Measurements from ENCODE around the gene ALX4.

DNA sequence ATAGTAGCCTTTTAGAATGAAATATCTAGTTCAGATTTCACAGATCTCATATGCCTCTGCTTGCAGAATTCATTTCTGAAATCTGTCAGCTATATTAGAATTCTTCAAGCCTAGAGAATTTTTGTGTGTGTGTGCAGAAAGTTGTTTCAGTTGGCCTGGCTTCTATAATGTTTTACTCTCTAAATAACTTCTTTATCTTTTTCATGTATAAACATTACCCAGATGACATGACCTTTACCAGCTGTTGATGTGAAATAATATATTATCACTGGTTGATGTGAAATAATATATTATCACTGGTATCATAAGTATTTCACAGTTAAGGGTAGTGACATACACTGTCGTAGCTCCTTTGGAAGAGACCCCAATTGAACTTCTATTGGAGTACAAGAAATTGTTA is 72.8 kb downstream of the ALX4 start:
- no peak for TF ChIP-seq POLR2AphosphoS5 (IDR thresholded peaks at IDR 0.05)
- TF ChIP-seq, protein P1, sequence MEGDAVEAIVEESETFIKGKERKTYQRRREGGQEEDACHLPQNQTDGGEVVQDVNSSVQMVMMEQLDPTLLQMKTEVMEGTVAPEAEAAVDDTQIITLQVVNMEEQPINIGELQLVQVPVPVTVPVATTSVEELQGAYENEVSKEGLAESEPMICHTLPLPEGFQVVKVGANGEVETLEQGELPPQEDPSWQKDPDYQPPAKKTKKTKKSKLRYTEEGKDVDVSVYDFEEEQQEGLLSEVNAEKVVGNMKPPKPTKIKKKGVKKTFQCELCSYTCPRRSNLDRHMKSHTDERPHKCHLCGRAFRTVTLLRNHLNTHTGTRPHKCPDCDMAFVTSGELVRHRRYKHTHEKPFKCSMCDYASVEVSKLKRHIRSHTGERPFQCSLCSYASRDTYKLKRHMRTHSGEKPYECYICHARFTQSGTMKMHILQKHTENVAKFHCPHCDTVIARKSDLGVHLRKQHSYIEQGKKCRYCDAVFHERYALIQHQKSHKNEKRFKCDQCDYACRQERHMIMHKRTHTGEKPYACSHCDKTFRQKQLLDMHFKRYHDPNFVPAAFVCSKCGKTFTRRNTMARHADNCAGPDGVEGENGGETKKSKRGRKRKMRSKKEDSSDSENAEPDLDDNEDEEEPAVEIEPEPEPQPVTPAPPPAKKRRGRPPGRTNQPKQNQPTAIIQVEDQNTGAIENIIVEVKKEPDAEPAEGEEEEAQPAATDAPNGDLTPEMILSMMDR (IDR thresholded peaks at IDR 0.05), result no peak
- TF ChIP-seq POLR2A (IDR thresholded peaks at IDR 0.05), result no peak
